ACHN (cell line): Measurements from ENCODE around the gene ZBTB21.
A peak's percentile ranks its signal among the peaks of the same experiment; 100 is the strongest.
"Not testable (repeated sequence)": the region's sequence is repeated elsewhere in the genome, so short reads cannot be mapped to it uniquely, and the experiment has no call there.

Experiments
- DNase-seq: peaks from one replicate; pipeline ENCODE4 v3.0.0-alpha.2; 2015
- in situ Hi-C: cut with HindIII; loops from 2 replicates; pipeline ENCODE4 v1.10.0; 2017; ENCODE audit warnings: low sequenced_read_pairs, low pct_ligation_motif_present, low pct_unique_long_range_greater_than_20kb

ZBTB21 gene

GRCh38 chr21:41962425-41962966, 47.7 kb downstream of the ZBTB21 start:
- no peak for DNase-seq
- in situ Hi-C loops = no loop called here

GRCh38 chr21:41961753-41962152, 48.4 kb downstream of the ZBTB21 start:
- in situ Hi-C loops = no loop called here
- DNase-seq = no peak

- no peak for DNase-seq
- in situ Hi-C loops = no loop called here
Measured at GRCh38 chr21:41961282-41961701, 48.9 kb downstream of the ZBTB21 start.

GRCh38 chr21:41960386-41960785, 49.8 kb downstream of the ZBTB21 start:
- no peak for DNase-seq
- in situ Hi-C loops = no loop called here

- DNase-seq, in situ Hi-C loops: not testable (repeated sequence)
Measured at GRCh38 chr21:41959697-41960096, 50.5 kb downstream of the ZBTB21 start.

GRCh38 chr21:41958886-41959563, 51.1 kb downstream of the ZBTB21 start:
- in situ Hi-C loops = no loop called here
- peak; percentile 51 for DNase-seq

GRCh38 chr21:41957991-41958766, 52.0 kb downstream of the ZBTB21 start:
- peak; percentile 90 for DNase-seq
- in situ Hi-C loops = no loop called here

- in situ Hi-C loops = no loop called here
- peak; percentile 44 for DNase-seq
Measured at GRCh38 chr21:41956926-41957729, 53.0 kb downstream of the ZBTB21 start.

GRCh38 chr21:41955516-41955915, 54.6 kb downstream of the ZBTB21 start:
- in situ Hi-C loops = no loop called here
- DNase-seq = no peak

GRCh38 chr21:41954654-41955499, 55.3 kb downstream of the ZBTB21 start:
- in situ Hi-C loops = no loop called here

GRCh38 chr21:41953831-41954653, 56.1 kb downstream of the ZBTB21 start, which contains the start of gene C2CD2:
TSS of gene C2CD2 (minus strand) at chr21:41954018. CDS start at chr21:41953648, 370 bp downstream.
- peak; percentile 75 for DNase-seq
- in situ Hi-C loops = no loop called here

More at GRCh38 chr21:41954654-41955499, 55.3 kb downstream of the ZBTB21 start:
- no peak for DNase-seq

GRCh38 chr21:41953249-41953830, 56.8 kb downstream of the ZBTB21 start:
- in situ Hi-C loops = no loop called here
- peak; percentile 16 for DNase-seq

- in situ Hi-C loops = no loop called here
- DNase-seq = peak; percentile 15
Measured at GRCh38 chr21:41952568-41953248, 57.5 kb downstream of the ZBTB21 start.

- no peak for DNase-seq
- in situ Hi-C loops = no loop called here
Measured at GRCh38 chr21:41951876-41952567, 58.1 kb downstream of the ZBTB21 start.

- no peak for DNase-seq
- in situ Hi-C loops = no loop called here
Measured at GRCh38 chr21:41950941-41951351, 59.2 kb downstream of the ZBTB21 start.

- in situ Hi-C loops, DNase-seq: not testable (repeated sequence)
Measured at GRCh38 chr21:41949631-41950030, 60.5 kb downstream of the ZBTB21 start.
